Ecto neural progenitor cell (in vitro differentiated cells): Measurements from ENCODE around the gene SLC16A10.
A peak's percentile ranks its signal among the peaks of the same experiment; 100 is the strongest.

Experiments
- DNase-seq: peaks from one replicate; pipeline ENCODE4 v3.0.0-alpha.2; 2018; ENCODE audit warnings: low spot score

The SLC16A10 gene

GRCh38 chr6:111259089-111259831, 172.0 kb downstream of the SLC16A10 start:
- DNase-seq, result peak; percentile 98

GRCh38 chr6:111260570-111261298, 173.4 kb downstream of the SLC16A10 start:
- no peak for DNase-seq

- DNase-seq, result no peak
These were observed 176.5 kb downstream of the SLC16A10 start for GRCh38 chr6:111263837-111264236.

- DNase-seq, result no peak
These were observed 178.5 kb downstream of the SLC16A10 start for GRCh38 chr6:111265842-111266241.

- DNase-seq, result no peak
These were observed 179.0 kb downstream of the SLC16A10 start for GRCh38 chr6:111266276-111266675.

- DNase-seq, result no peak
These were observed 180.5 kb downstream of the SLC16A10 start for GRCh38 chr6:111267764-111268333.

GRCh38 chr6:111269401-111269970, 182.2 kb downstream of the SLC16A10 start:
- DNase-seq, result no peak

GRCh38 chr6:111270121-111270520, 182.8 kb downstream of the SLC16A10 start:
- DNase-seq, result no peak

GRCh38 chr6:111274593-111275217, 187.4 kb downstream of the SLC16A10 start:
- no peak for DNase-seq

GRCh38 chr6:111276335-111276734, 189.0 kb downstream of the SLC16A10 start:
- DNase-seq, result no peak

GRCh38 chr6:111276736-111277135, 189.4 kb downstream of the SLC16A10 start:
- no peak for DNase-seq

- DNase-seq, result no peak
These were observed 190.5 kb downstream of the SLC16A10 start for GRCh38 chr6:111277819-111278218.

GRCh38 chr6:111278731-111279130, 191.4 kb downstream of the SLC16A10 start:
- DNase-seq, result no peak

GRCh38 chr6:111280445-111280955, 193.2 kb downstream of the SLC16A10 start:
- no peak for DNase-seq
